GM18508 (cell line): Measurements from ENCODE around the gene KCNAB1.

Experiments used
- ATAC-seq: cut with Tn5 transposase; IDR thresholded peaks from one replicate; pipeline ENCODE4 v1.9.1; 2021; ENCODE audit warnings: moderate number of reproducible peaks; ENCODE audit not compliant: insufficient read depth, unreplicated experiment

KCNAB1 gene

GRCh38 chr3:156383441-156384025, 263.2 kb downstream of the KCNAB1 start:
- ATAC-seq, result no peak

DNA sequence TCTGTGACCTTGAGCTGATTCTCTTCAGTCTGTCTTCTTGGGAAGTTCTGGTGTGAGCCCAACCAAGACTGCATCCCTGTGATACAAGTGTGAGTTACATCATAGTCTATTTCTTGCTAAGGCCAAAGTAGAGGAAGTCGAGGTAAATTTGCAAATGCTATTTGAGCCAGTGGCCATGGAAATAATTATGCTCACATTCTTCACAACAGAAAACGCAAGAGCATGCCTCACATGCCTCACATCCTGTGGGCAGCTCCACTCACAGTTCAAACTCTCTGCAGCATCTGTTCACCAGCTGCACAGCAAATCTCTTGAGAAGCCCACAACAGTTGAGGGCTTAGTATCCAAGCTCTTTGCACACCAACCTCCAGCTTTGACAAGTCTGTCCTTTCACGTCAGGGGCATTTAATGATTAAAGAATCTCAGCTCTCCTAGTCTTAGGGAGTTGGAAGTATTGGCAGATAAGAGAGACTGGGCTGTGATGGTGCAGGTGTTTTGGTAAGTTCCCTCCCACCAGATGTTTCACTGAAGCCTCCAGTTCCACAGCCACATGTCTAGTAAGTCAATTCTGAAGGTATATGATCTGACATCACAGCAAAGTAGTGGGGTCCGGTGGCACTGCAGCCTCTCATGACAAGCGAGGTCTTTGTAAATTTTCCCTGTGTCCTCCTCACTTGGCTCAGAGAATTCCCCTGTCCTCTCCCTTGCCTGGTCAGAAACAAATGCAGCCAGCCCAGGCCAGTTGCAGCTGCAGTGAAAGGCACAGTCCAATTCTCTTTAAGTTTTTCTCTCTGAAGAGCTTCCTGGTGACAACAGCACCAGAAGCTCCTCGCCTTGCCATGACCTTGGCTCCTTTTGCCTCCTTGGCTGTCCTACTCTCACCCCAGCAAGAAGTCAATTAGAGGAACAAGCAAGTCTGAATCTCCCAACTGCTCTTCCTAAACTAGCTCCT, 268.4 kb downstream of the KCNAB1 start:
- ATAC-seq, result no peak

DNA sequence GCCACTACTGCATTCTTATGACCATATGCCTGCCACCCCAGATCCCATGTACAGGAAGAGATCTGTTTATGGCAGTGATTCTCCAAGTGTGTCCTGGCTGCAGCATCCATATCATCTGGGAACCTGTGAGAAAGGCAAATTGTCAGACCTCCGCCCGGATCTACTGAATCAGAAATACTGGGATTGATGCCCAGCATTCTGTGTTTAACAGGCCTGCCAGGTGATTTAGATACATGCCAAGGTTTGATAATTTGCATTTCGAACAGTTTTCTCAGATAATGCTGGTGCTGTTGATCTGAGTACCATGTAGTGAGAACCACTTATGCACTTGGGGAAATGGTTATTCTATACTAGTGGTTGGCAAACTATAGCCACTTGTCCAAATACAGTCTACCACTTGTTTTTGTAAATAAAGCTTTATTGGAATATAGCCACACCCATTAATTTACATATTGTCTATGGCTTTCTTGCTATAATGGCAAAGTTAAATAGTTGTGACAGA, 269.1 kb downstream of the KCNAB1 start:
- no peak for ATAC-seq

DNA sequence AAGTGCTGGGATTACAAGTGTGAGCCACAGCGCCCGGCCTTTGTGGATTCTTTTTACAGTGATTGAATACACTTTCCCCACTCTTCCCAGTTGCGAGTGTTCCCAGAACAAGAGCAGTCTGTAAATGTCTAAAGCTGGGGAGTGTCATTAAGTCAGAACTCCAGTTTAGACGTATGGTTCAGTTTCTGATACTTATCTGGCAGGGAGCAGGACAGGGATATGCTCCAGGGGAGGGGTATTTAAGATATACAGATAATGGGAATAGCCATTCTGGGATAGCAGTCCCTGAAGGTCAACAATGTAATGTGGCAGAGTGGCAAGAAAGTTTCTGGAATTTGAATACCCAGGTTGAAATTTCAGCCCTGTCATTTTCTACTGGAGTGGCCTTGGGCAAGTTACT, 270.5 kb downstream of the KCNAB1 start:
- no peak for ATAC-seq

- no peak for ATAC-seq
Observed at GRCh38 chr3:156395961-156396710, 275.8 kb downstream of the KCNAB1 start.

GRCh38 chr3:156396851-156397250, 276.5 kb downstream of the KCNAB1 start:
- no peak for ATAC-seq

DNA sequence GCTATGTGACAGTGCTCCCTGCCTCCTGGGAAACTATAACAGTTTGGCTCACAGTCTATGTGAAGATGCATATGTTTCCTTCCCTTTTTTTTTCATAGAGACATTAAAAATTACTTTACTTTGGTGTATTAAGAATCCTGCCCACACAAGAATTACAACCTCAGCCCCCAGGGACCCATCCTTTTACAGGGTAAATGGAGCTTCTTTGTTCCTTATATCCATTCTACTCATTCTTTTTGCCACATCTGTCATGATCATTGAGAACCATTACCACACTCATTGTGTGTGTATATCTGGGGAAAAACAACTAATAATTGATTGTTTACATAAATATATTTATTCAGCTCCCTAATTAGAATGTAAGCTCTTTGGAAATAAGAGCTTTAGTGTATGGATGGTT, 277.2 kb downstream of the KCNAB1 start:
- ATAC-seq, result no peak

- ATAC-seq, result no peak
Observed at GRCh38 chr3:156400062-156400461, 279.7 kb downstream of the KCNAB1 start.

DNA sequence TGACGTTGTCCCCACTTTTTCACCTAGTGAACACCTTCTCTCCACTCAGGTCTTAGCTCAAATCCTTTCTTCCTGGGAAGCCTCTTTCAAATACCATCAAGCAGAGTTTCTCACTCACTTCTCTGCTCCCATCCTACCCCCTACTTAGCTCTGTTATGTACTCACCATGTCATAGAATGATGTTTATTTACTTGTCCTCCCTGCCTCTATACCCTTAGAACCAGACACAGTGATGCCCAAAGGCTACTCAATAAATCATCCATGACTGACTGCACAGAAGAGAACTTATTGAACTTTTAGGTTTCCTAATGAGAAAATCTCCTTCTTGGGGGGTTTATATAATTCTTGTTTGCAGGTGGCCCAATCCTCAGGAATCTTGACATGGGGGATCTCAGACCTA, 280.4 kb downstream of the KCNAB1 start:
- ATAC-seq, result no peak

DNA sequence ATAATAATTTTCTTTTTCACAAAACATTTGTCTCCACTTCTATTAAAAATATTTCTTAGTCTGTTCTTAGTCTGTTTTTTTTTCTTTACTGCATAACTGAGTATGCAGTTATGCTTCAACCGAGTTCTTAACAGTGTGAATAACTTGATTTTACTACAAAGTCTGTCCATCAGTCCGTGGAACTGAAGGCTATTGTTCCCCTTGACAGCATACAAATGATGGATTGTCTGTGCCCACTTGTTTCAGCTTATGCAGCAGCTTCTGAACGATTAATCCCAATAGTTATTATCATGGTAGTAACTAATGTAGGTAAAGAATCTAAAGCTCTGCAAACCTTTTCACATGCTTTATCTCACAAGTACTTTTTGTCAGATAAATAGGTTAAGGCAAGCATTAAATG, 283.8 kb downstream of the KCNAB1 start:
- ATAC-seq, result no peak

GRCh38 chr3:156406393-156406792, 286.0 kb downstream of the KCNAB1 start:
- ATAC-seq, result no peak

- ATAC-seq, result no peak
Observed at GRCh38 chr3:156407617-156408225, 287.3 kb downstream of the KCNAB1 start.

DNA sequence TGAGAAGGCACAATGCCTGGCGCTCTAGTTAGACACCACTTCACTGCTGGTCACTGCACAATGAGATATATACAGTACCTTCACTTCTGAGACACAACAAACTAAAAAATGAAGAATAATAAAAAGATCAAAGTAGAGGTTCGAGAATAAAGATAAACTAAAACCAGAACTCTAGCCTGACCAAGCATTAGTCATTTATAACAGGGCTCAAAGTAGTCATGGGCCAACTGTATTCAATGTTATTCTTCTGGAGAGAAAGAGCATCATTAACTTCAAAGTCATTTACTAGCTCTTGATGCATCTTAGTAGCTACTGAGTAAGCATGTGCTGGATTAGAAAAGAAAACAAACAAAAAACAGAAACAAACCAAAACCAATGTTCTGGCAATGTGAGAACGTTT, 289.3 kb downstream of the KCNAB1 start:
- no peak for ATAC-seq

DNA sequence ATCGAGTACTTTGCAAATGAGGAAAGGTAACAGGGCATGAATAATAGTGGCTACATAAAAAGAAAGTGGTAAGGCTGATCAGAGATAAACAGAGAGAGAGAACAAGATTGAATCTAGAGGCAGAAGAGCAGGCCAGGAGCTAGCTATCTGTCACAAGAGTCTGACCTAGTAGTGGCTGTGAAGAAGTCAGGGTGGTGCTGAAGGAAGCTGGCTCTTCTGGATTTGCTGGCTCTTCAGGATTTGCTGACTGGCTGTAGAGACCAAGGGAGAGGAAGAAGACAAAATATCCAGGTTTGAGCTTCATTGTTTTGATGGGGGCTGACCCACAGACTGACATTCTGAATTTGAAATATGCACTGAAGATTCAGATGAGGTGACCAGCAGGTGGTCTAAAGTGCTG, 292.2 kb downstream of the KCNAB1 start:
- no peak for ATAC-seq

GRCh38 chr3:156413293-156413892, 293.0 kb downstream of the KCNAB1 start:
- no peak for ATAC-seq

DNA sequence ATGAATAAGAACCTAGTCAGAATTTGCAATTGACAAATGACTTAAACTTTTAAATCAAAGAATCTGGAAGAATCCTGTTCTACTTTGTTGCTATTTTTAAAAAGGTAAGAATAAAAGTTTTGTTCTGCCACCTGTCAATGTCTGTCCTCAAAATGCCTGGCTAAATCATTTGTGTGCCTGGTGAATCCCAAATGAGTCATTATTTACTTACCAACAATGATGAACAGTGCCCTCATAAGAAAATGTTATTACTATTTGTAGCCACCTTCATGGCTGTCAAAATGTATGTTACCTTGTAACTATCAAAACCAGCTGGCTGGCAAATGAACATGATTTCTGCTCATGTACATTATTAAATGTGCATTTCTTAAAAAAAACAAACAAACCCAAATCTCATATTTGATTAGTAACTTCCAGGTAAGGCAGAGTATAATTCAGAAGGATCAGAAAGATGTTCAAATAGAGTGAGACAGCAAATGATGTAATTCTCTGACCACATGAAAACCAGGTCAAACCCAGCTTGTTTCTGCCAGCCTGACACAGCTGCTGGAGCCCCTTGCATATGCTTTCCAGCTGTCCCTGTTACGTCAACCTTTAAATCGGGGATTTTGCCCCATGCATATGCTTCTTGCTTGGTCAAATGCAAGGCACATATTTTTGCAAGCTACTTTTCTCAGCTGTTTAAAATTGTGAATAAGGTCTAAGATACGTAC, 296.6 kb downstream of the KCNAB1 start:
- ATAC-seq, result no peak

DNA sequence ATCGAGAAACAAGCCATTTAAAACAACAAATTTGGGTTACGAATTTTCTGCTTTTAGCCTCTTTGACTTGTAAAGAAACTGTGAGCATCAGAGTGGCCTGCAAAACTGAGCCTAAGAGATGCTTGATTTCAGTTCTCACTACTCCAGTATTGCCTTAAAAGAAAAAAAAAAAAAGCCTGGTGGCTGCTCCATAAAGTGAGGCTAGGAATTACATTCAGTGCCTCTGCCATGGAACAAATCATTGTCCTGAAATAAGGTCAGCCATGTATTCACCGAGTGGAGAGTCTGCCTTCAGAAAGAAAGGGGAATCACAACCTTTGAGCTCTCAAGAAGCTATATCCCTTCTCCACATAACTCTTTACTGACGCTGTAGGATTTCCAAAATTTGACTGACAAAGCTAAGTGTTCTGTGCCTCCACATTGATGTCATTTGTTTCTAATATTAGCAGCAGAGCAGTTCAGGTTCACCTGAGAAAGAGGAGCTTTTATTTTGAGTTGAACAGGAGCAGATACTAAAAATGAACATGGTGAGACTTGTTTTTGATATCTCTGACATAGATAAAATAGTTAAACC, 297.3 kb downstream of the KCNAB1 start:
- no peak for ATAC-seq

DNA sequence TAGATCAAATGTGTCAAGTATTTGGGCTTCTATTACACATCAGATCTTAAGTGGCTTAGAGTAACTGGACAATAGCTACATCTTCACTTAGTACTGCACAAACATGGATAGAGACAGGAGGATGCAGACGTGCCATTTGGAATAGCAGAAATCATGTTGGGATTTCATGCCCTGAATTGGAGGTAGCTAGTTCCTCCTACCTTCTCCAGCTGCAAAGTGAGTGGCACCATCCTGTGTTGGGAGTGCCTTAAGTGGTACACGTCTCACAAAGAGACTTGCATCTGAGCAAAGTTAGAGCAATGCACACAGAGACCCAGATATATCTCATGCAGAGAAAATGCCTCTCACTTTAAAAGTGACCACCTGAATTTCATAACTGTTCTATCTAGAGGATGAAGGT, 298.1 kb downstream of the KCNAB1 start:
- no peak for ATAC-seq

- ATAC-seq, result no peak
Observed at GRCh38 chr3:156421534-156421933, 301.2 kb downstream of the KCNAB1 start.
